HG02610 (cell line): ENCODE data around the gene KMT2B.

Source experiments
- ATAC-seq: cut with Tn5 transposase; IDR thresholded peaks from one replicate; pipeline ENCODE4 v1.9.1; 2021; ENCODE audit warnings: mild to moderate bottlenecking, moderate library complexity; ENCODE audit not compliant: unreplicated experiment

Gene KMT2B

DNA sequence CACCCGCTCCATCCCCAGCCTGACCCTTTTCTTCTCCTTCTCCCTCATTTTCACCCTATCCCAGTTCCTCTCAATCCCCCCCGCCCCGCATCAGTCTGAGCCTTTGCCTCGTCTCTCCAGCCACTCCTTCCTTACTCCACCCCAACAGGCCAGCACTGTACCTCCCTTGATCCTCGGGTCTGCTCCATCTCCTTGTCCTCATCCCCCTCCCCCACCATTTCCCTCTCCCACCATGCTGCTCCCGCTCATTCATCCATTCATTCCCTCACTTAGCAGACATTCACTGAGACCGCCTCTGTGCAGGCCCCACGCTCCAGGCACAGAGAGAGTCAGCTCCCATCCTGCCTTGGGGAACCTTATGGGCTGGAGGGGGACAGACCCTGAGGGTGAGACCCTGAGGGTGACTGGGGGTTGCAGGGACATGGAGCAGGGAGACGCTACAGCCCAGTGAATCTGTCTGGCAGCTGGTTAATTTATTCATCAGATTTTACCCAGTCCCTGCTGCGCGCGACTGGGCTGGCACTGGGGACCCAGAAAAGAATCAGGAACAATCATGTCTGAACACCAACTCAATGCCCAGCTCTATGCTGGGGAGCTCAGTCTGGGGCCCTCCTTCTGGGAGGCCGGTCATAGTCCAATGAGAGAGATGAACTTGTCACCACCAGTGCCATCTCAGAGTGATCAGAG is 58.4 kb downstream of the KMT2B start:
- ATAC-seq = no peak

DNA sequence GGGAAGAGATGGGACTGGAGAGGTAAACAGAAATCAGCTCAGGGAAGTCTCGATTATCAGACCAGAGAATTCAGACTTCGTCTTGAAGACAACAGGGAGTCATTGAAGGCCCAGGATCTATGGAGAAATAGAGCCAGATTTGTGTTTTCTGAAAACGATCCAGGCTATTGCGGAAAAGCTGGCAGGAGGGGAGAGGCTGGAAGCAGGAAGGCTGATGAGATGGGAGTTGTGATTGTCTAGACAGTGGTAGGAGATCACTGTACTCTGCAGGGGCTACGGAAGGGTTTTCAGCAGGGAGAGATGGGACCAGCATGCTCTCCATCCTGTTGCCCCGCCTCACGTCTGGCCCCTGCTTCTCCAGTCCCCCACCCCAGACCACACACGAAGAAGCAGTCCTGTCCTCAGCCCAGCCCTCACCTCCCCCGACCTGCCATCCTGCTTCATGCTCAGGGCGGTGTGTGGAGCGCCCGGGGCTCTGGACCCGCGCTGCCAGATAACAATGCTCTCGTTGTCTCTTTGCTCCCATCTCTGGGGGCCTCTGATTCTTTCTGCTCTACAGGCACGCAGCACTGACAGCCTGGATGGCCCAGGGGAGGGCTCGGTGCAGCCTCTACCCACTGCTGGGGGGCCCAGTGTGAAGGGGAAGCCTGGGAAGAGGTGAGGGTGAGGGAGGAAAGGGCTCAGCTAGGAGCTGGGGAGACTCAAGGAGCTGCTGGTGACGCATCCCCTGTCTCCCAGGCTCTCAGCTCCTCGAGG is 59.5 kb downstream of the KMT2B start:
- ATAC-seq = no peak

DNA sequence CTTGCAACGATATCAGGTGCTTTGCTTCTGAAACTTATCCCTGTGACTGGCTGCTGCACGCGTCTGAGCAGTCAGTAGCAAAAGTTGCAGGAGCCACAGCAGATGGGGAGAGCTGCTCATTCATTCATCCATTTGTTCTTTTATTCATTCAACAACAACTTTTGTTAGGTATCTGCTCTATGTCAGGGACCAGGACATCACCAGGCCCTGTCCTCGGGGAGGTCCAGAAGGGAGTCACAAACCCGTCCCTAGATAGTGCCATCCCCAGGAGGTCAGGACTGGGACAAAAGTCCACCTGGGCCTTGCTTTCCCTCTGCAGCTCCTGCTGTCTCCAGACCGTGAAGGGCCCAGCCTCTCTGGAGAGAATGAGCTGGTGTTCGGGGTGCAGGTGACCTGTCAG is 60.2 kb downstream of the KMT2B start:
- ATAC-seq = no peak

DNA sequence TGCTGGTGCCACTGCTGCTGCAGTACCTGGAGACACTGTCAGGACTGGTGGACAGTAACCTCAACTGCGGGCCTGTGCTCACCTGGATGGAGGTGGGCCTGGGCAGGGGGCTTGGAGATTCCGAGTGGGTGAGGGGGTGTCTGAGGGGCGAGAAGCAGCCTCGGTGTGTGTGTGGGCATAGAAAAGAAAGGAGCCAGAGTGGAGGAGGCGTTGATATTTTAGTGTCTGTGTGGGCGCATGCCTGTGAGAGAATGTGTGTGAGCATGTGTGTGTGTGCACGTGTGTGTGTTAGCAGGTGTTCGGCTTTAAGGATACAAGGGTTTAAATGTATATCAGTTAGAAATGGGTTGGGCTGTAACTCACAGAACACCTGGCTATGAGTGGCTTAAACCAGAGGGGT is 61.2 kb downstream of the KMT2B start:
- ATAC-seq = no peak

DNA sequence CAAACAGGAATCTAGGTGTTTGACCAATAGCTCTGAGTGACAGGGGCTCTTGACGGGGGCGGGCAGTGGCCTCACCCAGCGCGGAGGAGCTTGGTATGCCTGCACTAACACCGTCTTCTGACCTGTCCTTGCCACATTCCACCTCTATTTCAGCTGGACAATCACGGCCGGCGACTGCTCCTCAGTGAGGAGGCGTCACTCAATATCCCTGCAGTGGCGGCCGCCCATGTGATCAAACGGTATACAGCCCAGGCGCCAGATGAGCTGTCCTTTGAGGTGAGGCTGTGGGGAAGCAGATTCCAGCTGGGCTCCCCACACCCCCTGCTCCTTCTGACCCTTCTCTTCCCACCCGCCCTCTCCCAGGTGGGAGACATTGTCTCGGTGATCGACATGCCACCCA is 62.3 kb downstream of the KMT2B start:
- ATAC-seq = no peak

DNA sequence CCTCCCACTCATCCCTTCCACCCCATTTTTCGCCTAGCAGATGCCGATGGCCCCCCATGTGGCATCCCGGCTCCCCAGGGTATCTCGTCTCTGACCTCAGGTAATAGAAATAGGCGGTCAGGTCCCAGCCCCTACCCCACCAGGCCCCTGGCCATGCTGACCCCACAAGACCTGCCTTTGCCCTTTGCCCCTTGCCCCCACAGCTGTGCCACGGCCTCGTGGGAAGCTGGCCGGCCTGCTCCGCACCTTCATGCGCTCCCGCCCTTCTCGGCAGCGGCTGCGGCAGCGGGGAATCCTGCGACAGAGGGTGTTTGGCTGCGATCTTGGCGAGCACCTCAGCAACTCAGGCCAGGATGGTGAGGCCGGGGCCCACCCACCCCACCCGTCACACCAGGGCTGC is 62.9 kb downstream of the KMT2B start:
- ATAC-seq = no peak

DNA sequence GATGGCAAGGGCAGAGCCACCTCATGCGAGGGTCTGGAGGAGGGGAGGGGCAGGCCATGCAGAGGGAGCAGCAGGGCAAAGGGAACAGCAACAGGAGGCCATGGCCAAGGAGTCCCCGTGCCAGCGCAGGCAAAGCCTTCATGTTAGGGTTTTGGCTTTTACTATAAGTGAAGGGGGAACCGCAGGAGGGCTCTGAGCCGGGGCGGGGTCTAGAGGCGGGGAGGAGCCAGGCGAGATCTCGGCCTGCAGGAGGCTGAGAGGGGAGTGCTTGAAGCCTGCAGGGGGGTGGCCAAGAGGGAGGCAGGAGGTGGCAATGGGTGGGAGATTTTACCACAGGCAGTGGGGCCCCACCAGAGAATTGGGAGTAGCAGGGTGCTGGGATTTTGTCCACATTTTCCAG is 63.8 kb downstream of the KMT2B start:
- no peak for ATAC-seq

DNA sequence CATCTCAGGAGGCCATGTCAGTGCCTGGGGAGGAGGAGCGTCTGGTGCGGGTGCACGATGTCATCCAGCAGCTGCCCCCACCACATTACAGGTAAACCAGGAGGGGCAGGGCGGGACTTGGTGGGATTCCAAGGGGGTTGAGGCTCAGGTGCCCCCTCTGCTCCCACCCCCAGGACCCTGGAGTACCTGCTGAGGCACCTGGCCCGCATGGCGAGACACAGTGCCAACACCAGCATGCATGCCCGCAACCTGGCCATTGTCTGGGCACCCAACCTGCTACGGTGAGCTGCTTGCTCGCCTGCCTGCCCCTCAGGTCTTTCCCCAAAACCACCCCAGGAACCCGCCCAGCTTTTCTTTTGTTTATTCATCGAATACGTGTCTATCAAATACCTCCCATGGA is 64.8 kb downstream of the KMT2B start:
- no peak for ATAC-seq

DNA sequence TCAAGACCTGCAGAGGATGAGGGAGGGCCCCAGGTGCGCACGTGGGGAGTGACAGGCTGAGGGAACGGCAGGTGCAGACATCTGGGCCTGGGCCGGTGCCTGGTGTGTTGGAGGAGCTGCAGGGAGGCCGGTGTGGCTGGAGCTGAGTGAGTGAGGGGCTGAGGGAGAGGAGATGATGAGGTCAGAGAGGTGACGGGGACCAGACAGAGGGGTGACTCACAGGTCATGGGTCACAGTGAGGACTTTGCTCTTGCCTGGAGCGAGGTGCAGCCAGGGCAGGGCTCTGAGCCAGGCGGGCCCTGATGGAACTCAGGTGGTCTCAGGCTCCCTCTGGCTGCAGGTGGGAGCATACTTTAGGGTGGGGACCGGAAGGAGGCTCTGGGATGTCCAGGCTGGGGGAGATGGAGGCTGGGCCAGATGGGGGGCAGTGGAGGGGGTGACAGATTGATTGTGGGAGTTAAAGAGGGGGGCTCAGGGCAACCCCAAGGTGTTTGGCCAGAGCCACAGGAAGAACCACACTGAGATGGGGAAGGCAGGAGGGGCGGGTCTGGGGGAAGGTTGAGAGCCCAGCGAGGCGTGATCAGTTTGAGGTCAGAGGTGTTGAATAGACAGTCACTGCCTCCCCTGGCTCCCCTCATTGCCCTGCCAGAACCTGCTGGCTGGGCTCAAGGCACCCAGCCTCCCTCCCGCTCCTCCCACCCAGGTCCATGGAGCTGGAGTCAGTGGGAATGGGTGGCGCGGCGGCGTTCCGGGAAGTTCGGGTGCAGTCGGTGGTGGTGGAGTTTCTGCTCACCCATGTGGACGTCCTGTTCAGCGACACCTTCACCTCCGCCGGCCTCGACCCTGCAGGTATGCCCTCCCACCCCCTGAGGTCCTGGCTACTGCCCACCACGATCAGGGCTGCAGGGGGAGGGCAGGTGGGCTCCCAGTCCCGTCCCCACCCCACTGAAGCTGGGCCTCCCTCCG is 65.9 kb downstream of the KMT2B start:
- no peak for ATAC-seq

DNA sequence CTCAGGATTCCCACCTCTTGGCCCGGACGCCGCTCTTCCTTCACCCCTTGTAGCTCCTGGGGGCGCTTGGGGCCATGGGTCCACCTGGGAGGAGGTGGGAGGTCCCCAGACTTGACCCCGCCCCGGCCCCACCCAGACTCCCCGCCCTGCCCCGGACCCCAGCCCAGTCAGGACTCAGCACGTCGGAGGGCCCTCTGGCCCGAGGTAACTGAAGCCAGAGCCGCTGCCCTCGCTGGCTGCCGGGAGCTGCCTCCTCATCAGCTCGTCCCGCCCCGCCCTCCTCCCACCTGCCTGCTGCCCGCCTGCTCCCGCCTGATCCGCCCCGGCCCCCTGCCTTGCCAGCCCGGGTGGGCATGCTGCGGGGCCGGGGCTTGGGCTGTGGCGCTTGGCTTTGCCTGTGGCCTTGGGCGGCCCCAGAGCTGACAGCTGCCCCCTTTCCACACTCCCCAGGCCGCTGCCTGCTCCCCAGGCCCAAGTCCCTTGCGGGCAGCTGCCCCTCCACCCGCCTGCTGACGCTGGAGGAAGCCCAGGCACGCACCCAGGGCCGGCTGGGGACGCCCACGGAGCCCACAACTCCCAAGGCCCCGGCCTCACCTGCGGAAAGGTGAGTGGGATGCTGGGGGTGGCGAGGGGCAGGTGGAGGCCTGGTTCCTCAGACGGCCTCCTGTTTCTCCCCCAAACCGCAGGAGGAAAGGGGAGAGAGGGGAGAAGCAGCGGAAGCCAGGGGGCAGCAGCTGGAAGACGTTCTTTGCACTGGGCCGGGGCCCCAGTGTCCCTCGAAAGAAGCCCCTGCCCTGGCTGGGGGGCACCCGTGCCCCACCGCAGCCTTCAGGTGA is 66.9 kb downstream of the KMT2B start:
- no peak for ATAC-seq

DNA sequence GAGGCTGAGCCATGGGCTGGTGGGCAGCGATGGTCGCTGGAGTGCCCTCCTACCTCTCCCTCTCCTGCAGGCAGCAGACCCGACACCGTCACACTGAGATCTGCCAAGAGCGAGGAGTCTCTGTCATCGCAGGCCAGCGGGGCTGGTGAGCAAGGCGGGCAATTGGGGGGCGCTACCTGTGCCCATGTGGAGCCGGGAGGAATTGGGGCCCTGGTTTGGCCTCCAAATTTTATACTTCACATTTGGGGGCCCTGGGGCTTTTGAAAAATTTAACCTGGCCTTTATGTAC is 67.5 kb downstream of the KMT2B start:
- ATAC-seq = no peak

DNA sequence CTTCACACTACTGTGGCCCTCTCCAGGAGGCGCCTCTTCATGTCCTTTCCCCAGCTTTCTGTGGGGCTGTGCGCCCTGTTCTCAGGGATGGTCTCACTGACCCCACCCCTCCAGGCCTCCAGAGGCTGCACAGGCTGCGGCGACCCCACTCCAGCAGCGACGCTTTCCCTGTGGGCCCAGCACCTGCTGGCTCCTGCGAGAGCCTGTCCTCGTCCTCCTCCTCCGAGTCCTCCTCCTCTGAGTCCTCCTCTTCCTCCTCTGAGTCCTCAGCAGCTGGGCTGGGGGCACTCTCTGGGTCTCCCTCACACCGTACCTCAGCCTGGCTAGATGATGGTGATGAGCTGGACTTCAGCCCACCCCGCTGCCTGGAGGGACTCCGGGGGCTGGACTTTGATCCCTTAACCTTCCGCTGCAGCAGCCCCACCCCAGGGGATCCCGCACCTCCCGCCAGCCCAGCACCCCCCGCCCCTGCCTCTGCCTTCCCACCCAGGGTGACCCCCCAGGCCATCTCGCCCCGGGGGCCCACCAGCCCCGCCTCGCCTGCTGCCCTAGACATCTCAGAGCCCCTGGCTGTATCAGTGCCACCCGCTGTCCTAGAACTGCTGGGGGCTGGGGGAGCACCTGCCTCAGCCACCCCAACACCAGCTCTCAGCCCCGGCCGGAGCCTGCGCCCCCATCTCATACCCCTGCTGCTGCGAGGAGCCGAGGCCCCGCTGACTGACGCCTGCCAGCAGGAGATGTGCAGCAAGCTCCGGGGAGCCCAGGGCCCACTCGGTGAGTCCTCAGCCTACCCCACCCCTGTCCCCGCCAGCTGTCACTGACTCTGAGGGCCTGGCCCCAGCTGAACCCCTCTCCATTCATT is 68.7 kb downstream of the KMT2B start:
- no peak for ATAC-seq

DNA sequence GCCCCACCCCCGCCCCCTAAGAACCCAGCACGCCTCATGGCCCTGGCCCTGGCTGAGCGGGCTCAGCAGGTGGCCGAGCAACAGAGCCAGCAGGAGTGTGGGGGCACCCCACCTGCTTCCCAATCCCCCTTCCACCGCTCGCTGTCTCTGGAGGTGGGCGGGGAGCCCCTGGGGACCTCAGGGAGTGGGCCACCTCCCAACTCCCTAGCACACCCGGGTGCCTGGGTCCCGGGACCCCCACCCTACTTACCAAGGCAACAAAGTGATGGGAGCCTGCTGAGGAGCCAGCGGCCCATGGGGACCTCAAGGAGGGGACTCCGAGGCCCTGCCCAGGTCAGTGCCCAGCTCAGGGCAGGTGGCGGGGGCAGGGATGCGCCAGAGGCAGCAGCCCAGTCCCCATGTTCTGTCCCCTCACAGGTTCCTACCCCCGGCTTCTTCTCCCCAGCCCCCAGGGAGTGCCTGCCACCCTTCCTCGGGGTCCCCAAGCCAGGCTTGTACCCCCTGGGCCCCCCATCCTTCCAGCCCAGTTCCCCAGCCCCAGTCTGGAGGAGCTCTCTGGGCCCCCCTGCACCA is 69.5 kb downstream of the KMT2B start:
- ATAC-seq = no peak
